ENCODE measurements around the gene YLPM1.
A peak's percentile ranks its signal among the peaks of the same experiment; 100 is the strongest.

YLPM1 gene

DNA sequence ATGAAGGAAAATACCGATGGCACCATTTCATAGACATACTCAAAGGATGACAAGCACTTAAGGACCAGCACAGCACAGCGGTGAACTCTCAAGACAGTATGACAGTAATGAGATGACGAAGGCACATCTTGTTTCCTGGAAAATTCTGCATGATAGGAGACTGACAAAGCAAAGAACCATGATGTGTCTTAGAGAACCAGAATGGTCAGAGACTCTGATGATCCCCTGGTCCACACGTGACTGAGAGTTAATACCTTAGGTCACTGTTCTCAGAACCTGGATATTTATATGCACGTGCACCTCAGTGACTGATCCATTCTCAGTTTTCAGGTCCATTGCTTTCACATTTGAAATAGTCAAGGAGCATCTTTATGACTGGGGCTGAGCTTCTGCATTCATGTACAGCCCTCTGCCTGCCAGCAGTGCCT, 77.5 kb downstream of the YLPM1 start:
- no peak for DNase-seq (ENCODE audit: low read depth)

DNA sequence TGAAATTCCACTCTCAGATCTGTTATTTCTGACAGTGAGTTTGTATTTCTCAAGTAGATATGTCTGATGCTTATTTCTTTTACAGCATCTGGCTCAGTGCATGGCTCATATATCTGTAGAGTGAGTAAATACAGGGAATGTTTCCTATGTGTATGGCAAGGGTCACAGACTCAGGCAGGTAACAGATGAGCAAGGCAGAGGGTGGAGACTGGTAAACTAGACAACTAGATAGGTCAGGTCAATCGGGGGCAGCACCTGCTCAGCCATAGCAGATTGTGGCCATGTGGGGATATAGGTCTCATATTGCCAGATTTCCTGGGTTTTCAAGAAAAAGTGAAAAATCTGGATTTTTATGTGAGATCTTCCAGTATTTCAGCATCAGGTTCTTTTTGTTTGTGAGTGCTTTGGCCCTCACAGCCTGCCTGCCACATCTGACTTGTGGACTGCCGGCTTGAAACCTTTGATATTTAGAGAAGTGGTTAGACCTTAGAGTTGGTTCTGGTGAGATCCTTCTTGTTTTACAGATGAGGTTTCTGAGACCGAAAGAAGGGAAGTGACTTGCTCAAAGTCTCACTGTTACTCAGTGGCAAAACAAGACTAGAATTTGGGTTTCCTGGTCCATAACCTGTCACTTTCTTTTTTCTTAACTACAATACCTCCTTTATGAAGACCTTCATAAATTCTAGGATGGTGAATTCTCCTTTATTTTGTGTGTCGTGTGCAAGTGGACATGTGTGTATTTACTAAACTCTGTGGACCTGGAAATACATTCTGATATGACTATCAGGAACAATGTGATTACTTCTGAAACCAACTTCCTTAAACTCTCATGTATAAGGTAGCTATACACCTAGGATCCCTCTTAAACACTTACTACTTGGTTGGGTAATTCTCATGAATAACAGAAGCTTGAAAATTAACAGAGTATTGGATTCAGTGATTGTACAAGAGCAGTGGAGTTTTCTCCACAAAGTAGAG, 78.4 kb downstream of the YLPM1 start:
- DNase-seq (ENCODE audit: low read depth) = no peak

DNA sequence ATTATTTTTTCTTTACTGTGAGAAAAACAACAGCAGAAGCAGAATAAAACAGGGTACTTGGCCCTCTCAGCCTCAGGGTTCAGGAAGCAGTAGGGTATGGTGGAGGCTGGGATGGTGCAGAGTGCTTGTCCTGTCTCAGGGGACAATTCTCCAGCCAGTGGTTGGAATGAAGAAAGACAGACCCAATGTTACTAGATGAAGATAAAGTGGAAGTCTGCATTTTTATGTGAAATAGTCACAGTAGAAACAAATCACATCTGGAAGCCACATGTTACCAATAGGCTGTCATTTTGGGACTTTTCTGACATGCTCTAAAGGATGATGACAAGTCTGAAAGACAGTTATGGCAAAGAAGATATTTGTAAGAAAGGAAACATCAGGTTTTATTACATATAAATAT, 80.5 kb downstream of the YLPM1 start:
- no peak for DNase-seq (ENCODE audit: low read depth)

- no peak for DNase-seq (ENCODE audit: low read depth)
Observed at GRCh38 chr14:74846168-74846567, 83.1 kb downstream of the YLPM1 start.

DNA sequence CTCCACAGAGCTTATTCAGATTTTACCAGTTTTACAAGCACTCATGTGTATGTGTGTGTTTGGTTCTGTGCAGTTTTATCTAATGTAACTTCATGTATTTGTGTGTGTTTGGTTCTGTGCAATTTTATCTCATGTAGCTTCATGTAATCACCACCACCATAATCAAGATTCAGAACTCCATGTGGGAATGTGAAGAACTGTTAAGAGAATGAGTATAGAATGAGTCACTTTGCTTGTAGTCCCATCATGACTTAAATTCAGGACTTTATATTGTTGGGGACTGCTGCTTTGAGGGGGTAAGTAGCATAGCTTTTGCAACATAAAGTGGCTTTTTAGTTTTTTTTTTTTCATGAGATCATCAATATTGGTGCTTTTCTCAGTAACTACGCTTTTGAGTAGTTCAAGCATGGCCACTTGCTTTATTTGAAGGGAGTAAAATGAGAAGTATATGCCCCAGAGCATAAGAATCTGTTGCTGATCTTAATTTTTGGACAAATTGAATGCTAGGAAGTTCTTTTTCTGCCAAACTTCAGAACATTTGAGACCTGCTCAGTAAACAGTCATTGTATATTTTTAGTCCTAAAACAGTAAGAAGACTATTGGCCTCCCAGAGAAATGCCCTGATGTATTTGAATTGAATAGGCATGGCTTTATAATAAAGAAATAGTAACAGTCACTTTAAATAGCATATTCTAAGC, 84.0 kb downstream of the YLPM1 start:
- DNase-seq (ENCODE audit: low read depth) = no peak

GRCh38 chr14:74848768-74849167, 85.7 kb downstream of the YLPM1 start:
- no peak for DNase-seq (ENCODE audit: low read depth)

DNA sequence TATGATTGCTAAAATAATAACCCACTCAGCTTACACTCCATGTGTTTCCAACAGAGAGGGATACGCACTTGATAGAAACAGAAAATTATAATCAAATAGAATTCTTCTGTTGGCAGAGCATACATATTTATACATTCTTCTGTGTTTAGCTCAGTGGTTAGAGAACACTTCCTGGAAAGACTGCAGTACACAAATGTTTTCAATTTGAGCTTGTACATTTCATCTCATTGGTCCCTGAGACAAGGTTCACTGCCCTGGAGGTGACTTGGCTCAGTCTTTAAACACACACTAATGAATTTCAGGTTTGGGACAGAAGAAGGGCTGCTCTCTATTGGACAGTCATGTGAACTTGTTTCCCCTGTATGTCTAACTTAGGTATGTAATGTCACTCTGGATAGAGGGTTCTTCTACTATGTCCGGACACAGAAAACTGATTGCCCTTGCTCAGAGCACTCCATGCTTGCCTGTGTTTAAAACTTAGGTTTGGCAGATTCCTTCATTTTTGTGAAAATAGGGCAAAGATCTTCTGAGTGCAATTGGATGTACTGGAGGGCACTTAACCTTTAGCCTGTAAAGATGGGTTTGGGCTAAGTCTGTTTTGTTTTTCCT, 89.9 kb downstream of the YLPM1 start:
- DNase-seq (ENCODE audit: low read depth) = no peak

DNA sequence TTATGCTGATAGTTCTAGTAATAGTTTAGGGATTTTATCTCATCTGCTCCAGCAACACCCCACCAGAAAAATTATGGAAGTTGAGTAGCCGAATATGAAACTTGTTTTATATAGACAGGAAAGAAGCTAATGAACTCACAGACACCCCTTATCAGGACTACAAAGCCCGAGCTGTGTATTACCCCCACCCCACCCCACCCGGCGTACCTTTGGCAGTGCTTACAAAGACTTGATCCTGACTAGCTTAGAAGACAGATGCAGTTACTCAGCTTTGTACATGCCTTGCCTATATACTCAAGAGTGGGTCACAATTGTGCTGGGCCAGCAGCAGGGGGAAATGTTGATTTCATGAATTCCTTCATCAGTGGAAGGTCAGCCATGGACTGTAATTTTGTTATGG, 90.5 kb downstream of the YLPM1 start:
- no peak for DNase-seq (ENCODE audit: low read depth)

DNA sequence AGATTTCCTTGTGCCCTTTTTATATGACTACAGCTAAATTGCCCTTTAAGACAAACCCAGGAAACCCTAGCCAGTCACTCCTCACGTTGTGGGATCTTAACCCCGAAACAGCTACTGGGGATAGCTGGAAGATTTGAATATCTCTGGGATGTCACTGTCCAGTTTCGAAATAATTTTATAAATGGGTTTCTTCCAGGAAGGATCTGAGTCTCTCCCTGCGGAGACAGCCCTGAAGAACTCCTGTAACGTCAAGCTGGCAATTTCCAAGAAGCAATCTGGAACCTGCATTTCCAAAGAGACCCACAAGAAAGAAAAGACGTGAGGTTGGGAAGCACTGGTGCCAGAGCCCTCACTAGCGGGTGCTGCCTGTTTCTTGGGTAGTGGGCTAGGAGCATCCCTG, 91.9 kb downstream of the YLPM1 start:
- DNase-seq (ENCODE audit: low read depth) = no peak

DNA sequence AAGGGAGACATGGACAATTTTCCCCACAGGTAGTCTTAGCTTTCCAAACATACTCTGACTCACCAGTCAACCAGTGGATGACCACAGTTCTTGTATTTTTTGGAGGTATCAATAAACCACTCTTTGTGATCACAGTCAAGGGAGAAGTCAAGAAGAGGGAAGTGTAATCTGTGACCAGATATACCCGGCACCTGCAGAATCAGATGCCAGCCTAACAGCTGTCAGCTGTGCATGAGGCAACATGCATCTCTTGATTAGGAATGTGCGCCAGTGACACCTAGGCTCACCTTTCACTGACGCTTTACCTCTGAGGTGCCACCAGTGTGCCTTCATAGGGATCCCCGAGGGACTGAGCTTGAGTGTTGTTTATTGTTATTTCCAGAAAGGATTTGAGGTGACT, 92.8 kb downstream of the YLPM1 start:
- DNase-seq (ENCODE audit: low read depth) = no peak

GRCh38 chr14:74856366-74856765, 93.2 kb downstream of the YLPM1 start:
- no peak for DNase-seq (ENCODE audit: low read depth)

DNA sequence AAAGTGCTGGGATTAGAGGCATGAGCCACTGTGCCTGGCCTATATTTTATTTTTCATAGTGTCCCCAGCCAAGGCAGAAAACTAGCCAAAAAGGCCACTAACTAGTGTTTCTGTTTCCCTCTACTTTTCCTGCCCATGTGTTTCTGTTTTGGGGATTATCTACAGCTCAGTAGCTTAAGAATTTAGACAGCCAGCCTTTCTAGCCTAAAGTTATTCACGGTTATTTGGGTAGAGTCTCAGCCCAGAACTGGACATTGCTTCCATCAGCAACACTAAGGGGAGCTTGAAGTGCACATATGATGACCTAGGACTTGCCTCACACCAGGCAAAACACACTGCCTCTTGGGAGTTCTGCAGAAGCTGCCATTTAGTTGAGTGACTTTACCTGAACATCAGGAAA, 94.9 kb downstream of the YLPM1 start:
- DNase-seq (ENCODE audit: low read depth) = no peak

DNA sequence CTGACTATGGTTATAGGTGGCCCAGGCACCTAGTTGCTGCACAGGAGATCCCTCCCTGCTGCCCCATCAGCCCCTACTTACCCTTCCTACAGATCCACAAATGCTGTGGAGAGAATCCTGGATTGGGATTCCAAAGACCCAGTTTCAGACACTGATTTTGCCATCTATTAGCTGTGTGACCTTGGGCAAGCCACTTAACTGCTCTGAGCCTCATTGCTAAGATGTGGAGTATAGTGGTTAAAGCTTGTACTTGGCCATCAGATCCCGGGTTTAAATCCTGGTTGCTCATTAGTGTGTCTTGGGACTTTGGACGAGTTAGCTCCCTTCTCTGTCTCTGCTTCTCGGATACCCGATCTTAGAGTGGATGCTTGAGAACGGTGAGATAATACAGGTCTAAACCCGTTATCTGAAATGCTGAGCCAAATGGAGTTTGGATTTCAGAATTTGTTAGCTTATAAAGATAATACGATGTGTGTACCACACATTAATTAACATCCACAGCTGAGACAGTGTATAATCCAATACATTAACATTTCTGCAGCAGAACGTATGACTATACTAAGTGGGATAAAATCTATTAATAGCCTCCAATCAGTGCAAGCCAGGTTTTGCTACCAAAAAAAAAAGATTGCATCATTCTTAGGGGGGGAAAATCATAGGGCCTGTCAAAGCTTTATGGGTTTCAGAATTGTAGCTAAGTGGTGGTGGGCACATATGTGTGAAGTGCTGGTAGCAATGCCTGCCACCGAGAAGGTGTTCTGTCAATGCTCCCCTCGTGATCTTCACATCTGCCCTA, 96.8 kb downstream of the YLPM1 start:
- DNase-seq (ENCODE audit: low read depth) = no peak

GRCh38 chr14:74860899-74861733, 98.0 kb downstream of the YLPM1 start:
- DNase-seq (ENCODE audit: low read depth) = peak; percentile 93

- DNase-seq (ENCODE audit: low read depth) = no peak
Observed at GRCh38 chr14:74861734-74862090, 98.6 kb downstream of the YLPM1 start.

DNA sequence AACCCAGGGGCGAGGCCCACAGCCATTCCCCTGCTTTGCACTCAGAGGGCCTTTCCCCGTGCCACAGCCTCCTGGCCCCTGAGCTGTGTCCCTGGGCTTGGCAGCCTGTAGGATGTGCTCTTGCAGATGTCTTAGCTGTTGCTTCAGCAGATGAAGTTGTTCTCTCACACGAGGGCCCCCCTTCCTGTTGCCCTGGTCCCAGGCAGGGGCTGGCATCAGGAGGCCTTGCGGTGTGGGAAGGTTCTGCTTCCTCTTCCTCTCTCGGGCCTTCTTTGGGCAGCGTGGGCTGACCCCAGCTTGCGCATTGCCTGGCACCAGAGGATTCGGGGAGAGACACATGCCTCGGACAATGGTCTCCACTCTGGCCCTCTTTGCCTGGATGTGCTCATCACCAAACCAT, 100.2 kb downstream of the YLPM1 start:
- DNase-seq (ENCODE audit: low read depth) = no peak

GRCh38 chr14:74864198-74864597, 101.1 kb downstream of the YLPM1 start:
- no peak for DNase-seq (ENCODE audit: low read depth)

- no peak for DNase-seq (ENCODE audit: low read depth)
Observed at GRCh38 chr14:74865156-74865555, 102.0 kb downstream of the YLPM1 start.

DNA sequence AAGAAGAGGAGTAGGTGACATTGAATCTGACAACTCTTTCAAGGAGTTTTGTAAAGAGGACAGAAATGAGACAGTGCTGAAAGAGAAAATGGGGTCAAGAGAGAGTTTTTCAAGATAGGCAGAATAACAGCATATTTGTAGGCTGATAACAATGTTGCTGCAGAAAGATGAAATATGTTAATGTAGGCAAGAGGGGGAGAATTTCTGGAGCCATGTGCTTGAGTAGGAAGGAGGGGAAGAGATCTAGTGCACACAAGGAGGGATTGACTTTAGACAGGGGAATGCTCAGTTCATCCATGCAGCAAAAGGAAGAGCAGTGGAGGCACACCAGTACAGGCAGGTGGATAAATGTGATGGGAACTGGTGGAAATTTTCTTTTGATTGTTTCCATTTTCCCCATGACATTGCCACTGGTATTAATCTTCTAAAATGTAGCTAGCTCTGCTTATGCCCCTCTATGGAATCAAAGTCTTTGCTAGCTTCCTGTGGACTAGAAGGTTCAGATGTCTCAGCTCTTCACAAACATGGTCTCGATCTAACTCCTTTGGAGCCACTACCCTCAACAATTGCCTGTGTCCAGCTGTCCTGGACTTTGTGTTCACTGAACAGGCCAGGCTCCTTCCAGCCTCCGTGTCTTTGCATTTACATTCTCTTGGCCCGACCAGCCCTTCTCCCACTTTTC, 103.7 kb downstream of the YLPM1 start:
- DNase-seq (ENCODE audit: low read depth) = no peak

- DNase-seq (ENCODE audit: low read depth) = peak; percentile 22
Observed at GRCh38 chr14:74867673-74868072, 104.6 kb downstream of the YLPM1 start.

GRCh38 chr14:74868739-74869138, 105.6 kb downstream of the YLPM1 start:
- DNase-seq (ENCODE audit: low read depth) = no peak
